K562 (cell line): Measurements from ENCODE around the gene PTPN18. TPM values are rescaled to one million over a fixed set of nuclear protein-coding genes. Genes with fewer than 3 reads are reported as not detected.

Experiments
- CEBPG ChIP-seq, 3 experiments: fragments of 200-800 bp in 1 of 3; sonication (Bioruptor generic) in 1 of 3; sonication (generic) in 1 of 3; formaldehyde crosslinking in 1 of 3; IDR thresholded peaks in 2 of 3; conservative IDR thresholded peaks in 1 of 3; 2 replicates each; pipeline versions ENCODE4 v1.6.1 to v1.8.0; 2016 to 2022; ENCODE audit warnings: missing compliant biosample characterization in 2 of 3, missing genetic modification characterization in 2 of 3, mild to moderate bottlenecking in 1 of 3, missing genetic modification reagents in 1 of 3
- DACH1 ChIP-seq: fragments of 450-650 bp; IDR thresholded peaks from 2 replicates; pipeline ENCODE4 v1.6.1; 2018; ENCODE audit not compliant: partially characterized antibody
- ELF1 ChIP-seq: fragments of 200-800 bp; sonication (Bioruptor generic); IDR thresholded peaks from 2 replicates; pipeline ENCODE4 v1.6.1; 2016; ENCODE audit warnings: missing genetic modification characterization, missing compliant biosample characterization
- GABPB1 ChIP-seq: sonication (generic); formaldehyde crosslinking; IDR thresholded peaks from 2 replicates; pipeline ENCODE4 v1.8.0; 2022; ENCODE audit warnings: mild to moderate bottlenecking, missing genetic modification reagents
- GATAD2B ChIP-seq: fragments of 450-650 bp; IDR thresholded peaks from 2 replicates; pipeline ENCODE4 v1.6.1; 2017; ENCODE audit warnings: mild to moderate bottlenecking, borderline replicate concordance
- GTF2E2 ChIP-seq: fragments of 200-800 bp; sonication (Bioruptor generic); IDR thresholded peaks from 2 replicates; pipeline ENCODE4 v1.6.1; 2016; ENCODE audit warnings: missing genetic modification characterization, missing compliant biosample characterization
- LCOR ChIP-seq: sonication (generic); formaldehyde crosslinking; IDR thresholded peaks from 2 replicates; pipeline ENCODE4 v1.8.0; 2022; ENCODE audit warnings: mild to moderate bottlenecking, missing genetic modification reagents
- MCM3 ChIP-seq: fragments of 450-650 bp; IDR thresholded peaks from 2 replicates; pipeline ENCODE4 v1.6.1; 2016
- NR2C2 ChIP-seq, 2 experiments: fragments of 200-800 bp in 1 of 2; sonication (Bioruptor generic) in 1 of 2; sonication (generic) in 1 of 2; formaldehyde crosslinking in 1 of 2; IDR thresholded peaks; 2 replicates each; pipeline versions ENCODE4 v1.6.1 to v1.8.0; 2016 to 2022; ENCODE audit warnings: mild to moderate bottlenecking in 1 of 2, missing compliant biosample characterization in 1 of 2, missing genetic modification characterization in 1 of 2, missing genetic modification reagents in 1 of 2
- RBFOX2 ChIP-seq: fragments of 200-400 bp; formaldehyde crosslinking; IDR thresholded peaks from 2 replicates; pipeline ENCODE4 v1.6.1; 2017; ENCODE audit warnings: low read depth, mild to moderate bottlenecking, low read length, moderate library complexity
- SAFB ChIP-seq: fragments of 200-400 bp; formaldehyde crosslinking; IDR thresholded peaks from 2 replicates; pipeline ENCODE4 v1.6.1; 2017; ENCODE audit warnings: low read depth, low read length, borderline replicate concordance
- SMAD1 ChIP-seq: fragments of 150-350 bp; IDR thresholded peaks from 2 replicates; pipeline ENCODE4 v1.6.1; 2014; ENCODE audit warnings: low read length, low read depth; ENCODE audit not compliant: partially characterized antibody
- ZFP30 ChIP-seq: fragments of 250-450 bp; sonication (Bioruptor Pico); IDR thresholded peaks from 2 replicates; pipeline ENCODE4 v1.8.0; 2022; ENCODE audit warnings: moderate library complexity, mild to moderate bottlenecking, inconsistent platforms, borderline replicate concordance
- ZNF282 ChIP-seq: sonication (generic); formaldehyde crosslinking; IDR thresholded peaks from 2 replicates; pipeline ENCODE4 v1.8.1; 2023; ENCODE audit warnings: missing genetic modification reagents
- ZNF57 ChIP-seq: fragments of 450-650 bp; formaldehyde crosslinking; IDR thresholded peaks from 2 replicates; pipeline ENCODE4 v1.4.0; 2020; ENCODE audit warnings: mild to moderate bottlenecking, moderate library complexity
- ZNF589 ChIP-seq: fragments of 200-800 bp; sonication (Bioruptor generic); IDR thresholded peaks from 2 replicates; pipeline ENCODE4 v1.6.1; 2016; ENCODE audit warnings: low read depth, missing genetic modification characterization, missing compliant biosample characterization
- polyA plus RNA-seq, 8 experiments: library from polyadenylated mRNA; depleted of rRNA in 4 of 8; stranded (reverse) in 5 of 8; unstranded in 3 of 8; fragments of >200 nt; fragmentation: Nextera tagmentation in 2 of 8; fragmentation: Illumina TruSeq in 1 of 8; extraction: Ambion mirVana in 2 of 8; extraction: Trizol in 1 of 8; gene quantifications; 2 replicates each; pipeline versions ENCODE4 v1.2.1 to v1.2.3, GENCODE V29; 2011 to 2014; ENCODE audit warnings: inconsistent platforms in 1 of 8, missing spikeins in 1 of 8
- total RNA-seq, 7 experiments: library from RNA; depleted of rRNA in 6 of 7; stranded (reverse); fragments of >200 nt in 6 of 7; fragmentation: Illumina TruSeq in 2 of 7; extraction: Trizol in 2 of 7; gene quantifications; 2 replicates each; pipeline versions ENCODE4 v1.2.1 to v1.2.3, GENCODE V29; 2011 to 2021; ENCODE audit warnings: low replicate concordance in 1 of 7
- TF ChIP-seq, protein P1 (sequence below): fragments of 450-650 bp; IDR thresholded peaks from 2 replicates; pipeline ENCODE4 v1.6.1; 2016; ENCODE audit warnings: antibody characterized with exemption
- TF ChIP-seq, protein P2 (sequence below): fragments of 250-450 bp; sonication (Bioruptor Pico); IDR thresholded peaks from 2 replicates; pipeline ENCODE4 v1.5.0; 2021; ENCODE audit warnings: mild to moderate bottlenecking, borderline replicate concordance
- TF ChIP-seq, protein P3 (sequence below): sonication (generic); formaldehyde crosslinking; IDR thresholded peaks from 2 replicates; pipeline ENCODE4 v1.8.0; 2023; ENCODE audit warnings: mild to moderate bottlenecking, missing genetic modification reagents
- TF ChIP-seq, protein P4 (sequence below): fragments of 450-650 bp; formaldehyde crosslinking; conservative IDR thresholded peaks from 2 replicates; pipeline ENCODE4 v1.4.0; 2022; ENCODE audit warnings: mild to moderate bottlenecking, missing genetic modification characterization

Gene PTPN18
- total and polyA plus RNA-seq, 9 of the 15 experiments (the other 6 are each of a cell fraction or from before 2014, with no cell fraction given): 11.6 to 90.7 (median 49.6) TPM

DNA sequence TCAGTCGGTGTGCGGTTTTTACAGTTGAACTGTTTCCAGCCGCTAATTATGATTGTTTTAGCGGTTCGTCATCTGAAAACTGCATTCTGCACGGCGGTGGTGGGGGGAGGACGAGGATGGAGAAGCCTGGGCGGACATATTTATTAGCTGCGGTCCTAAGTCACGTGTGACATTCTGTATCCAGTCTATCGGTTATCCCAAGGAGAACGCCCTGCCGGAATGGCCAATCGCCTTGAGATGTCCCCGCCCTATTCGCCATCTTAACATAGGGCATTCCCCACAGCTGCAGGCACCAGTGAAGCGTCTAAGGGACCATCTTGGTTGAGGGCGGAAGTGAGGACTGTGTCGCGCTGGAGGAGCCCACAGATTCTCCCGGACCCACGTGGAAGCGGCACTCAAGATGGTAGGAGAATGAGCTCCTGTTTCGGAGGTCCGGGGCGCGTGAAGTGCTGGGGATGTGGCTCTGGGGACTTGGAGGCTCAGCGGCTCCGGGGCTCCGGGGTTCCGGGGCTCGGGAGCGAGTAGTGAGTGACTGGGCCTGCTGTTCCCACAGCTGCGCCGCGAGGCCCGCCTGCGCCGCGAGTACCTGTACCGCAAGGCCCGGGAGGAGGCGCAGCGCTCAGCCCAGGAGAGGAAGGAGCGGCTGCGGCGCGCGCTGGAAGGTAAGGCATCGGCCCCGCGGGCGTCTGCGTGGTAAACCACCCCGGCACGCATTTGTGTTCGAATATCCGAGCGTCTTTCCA is 13.2 kb upstream of the PTPN18 start, which contains the start of gene IMP4 (continued):
- TF ChIP-seq ZFP30 (no peak), SAFB (peak; percentile 70; the same call in 1 of the 2 replicates), ELF1 (tag) (peak; percentile 99), MCM3 (no peak), GTF2E2 (tag) (peak; percentile 72; the same call in 1 of the 2 replicates), ZNF282 (CRISPR knock-in tag) (no peak), ZNF57 (CRISPR knock-in tag) (peak; percentile 68; the same call in 1 of the 2 replicates), NR2C2 (CRISPR knock-in tag; IDR thresholded peaks at IDR 0.05) (peak; percentile 66), NR2C2 (tag; IDR thresholded peaks at IDR 0.05) (peak; percentile 95), GATAD2B (peak; percentile 66; the same call in 1 of the 2 replicates), SMAD1 (no peak), LCOR (peak; percentile 63; the same call in 1 of the 2 replicates), ZNF589 (CRISPR knock-in tag) (peak; percentile 86; the same call in 1 of the 2 replicates), RBFOX2 (peak; percentile 87), GABPB1 (CRISPR knock-in tag) (peak; percentile 93), DACH1 (no peak), CEBPG (CRISPR knock-in tag; IDR thresholded peaks at IDR 0.05) (peak; percentile 40; the same call in 1 of the 2 replicates), CEBPG (tag; conservative IDR thresholded peaks at IDR 0.05 in 1 of 2, IDR thresholded peaks at IDR 0.05 in 1 of 2) (no peak)
- TF ChIP-seq, protein P1, sequence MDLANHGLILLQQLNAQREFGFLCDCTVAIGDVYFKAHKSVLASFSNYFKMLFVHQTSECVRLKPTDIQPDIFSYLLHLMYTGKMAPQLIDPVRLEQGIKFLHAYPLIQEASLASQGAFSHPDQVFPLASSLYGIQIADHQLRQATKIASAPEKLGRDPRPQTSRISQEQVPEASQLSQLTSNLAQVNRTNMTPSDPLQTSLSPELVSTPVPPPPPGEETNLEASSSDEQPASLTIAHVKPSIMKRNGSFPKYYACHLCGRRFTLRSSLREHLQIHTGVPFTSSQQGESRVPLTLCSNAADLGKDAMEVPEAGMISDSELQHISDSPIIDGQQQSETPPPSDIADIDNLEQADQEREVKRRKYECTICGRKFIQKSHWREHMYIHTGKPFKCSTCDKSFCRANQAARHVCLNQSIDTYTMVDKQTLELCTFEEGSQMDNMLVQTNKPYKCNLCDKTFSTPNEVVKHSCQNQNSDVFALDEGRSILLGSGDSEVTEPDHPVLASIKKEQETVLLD: 0 out of 2 replicates have a peak, but pooled peaks have one; percentile 41
- TF ChIP-seq, protein P2, sequence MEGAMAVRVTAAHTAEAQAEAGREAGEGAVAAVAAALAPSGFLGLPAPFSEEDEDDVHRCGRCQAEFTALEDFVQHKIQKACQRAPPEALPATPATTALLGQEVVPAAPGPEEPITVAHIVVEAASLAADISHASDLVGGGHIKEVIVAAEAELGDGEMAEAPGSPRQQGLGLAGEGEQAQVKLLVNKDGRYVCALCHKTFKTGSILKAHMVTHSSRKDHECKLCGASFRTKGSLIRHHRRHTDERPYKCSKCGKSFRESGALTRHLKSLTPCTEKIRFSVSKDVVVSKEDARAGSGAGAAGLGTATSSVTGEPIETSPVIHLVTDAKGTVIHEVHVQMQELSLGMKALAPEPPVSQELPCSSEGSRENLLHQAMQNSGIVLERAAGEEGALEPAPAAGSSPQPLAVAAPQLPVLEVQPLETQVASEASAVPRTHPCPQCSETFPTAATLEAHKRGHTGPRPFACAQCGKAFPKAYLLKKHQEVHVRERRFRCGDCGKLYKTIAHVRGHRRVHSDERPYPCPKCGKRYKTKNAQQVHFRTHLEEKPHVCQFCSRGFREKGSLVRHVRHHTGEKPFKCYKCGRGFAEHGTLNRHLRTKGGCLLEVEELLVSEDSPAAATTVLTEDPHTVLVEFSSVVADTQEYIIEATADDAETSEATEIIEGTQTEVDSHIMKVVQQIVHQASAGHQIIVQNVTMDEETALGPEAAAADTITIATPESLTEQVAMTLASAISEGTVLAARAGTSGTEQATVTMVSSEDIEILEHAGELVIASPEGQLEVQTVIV (CRISPR knock-in tag): no peak
- TF ChIP-seq, protein P3, sequence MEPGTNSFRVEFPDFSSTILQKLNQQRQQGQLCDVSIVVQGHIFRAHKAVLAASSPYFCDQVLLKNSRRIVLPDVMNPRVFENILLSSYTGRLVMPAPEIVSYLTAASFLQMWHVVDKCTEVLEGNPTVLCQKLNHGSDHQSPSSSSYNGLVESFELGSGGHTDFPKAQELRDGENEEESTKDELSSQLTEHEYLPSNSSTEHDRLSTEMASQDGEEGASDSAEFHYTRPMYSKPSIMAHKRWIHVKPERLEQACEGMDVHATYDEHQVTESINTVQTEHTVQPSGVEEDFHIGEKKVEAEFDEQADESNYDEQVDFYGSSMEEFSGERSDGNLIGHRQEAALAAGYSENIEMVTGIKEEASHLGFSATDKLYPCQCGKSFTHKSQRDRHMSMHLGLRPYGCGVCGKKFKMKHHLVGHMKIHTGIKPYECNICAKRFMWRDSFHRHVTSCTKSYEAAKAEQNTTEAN (CRISPR knock-in tag): peak; percentile 30; the same call in 1 of the 2 replicates
- TF ChIP-seq, protein P4, sequence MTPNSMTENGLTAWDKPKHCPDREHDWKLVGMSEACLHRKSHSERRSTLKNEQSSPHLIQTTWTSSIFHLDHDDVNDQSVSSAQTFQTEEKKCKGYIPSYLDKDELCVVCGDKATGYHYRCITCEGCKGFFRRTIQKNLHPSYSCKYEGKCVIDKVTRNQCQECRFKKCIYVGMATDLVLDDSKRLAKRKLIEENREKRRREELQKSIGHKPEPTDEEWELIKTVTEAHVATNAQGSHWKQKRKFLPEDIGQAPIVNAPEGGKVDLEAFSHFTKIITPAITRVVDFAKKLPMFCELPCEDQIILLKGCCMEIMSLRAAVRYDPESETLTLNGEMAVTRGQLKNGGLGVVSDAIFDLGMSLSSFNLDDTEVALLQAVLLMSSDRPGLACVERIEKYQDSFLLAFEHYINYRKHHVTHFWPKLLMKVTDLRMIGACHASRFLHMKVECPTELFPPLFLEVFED (CRISPR knock-in tag): no peak
